ENCODE measurements around the gene TMEM242. TPM values are rescaled to one million over a fixed set of nuclear protein-coding genes. Genes with fewer than 3 reads are reported as not detected.

The TMEM242 gene
- total RNA-seq, 1 donor from 2014 or later, result 9.6 TPM

DNA sequence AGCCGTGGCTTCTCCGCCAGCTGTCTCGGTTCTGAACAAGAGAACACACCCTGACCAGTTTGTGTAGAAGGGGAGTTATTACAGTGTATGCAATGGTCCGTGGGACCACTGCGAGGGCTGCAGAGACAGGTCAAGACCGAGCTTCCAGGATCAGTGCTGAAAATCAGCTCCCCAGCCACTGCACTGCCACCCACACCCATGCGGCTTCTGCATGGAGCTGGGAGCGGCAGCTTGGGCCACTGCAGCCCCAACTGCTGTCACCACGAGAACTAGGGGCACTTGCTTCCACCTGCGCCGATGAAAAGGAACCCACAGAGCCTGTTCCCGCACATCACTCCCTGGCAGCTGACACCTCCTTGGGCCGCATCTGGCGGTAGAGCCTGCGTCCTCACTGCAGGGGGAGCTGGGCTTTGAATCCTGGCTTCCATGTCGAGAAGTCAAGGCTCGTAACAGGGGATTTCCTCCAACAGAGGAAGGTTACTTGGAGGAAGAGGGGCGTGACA, 56.2 kb downstream of the TMEM242 start:
- H3K4me3 ChIP-seq (ENCODE audit: low read depth, low read length), result no peak overlapping the region
- H3K27me3 ChIP-seq (ENCODE audit: control insufficient read depth, insufficient read depth, low read length), result no peaks in the 10 kb centered on the region
- no peaks in the 10 kb centered on the region for H3K36me3 ChIP-seq (ENCODE audit: control insufficient read depth, insufficient read depth, low read length)
- TF ChIP-seq, protein P1, sequence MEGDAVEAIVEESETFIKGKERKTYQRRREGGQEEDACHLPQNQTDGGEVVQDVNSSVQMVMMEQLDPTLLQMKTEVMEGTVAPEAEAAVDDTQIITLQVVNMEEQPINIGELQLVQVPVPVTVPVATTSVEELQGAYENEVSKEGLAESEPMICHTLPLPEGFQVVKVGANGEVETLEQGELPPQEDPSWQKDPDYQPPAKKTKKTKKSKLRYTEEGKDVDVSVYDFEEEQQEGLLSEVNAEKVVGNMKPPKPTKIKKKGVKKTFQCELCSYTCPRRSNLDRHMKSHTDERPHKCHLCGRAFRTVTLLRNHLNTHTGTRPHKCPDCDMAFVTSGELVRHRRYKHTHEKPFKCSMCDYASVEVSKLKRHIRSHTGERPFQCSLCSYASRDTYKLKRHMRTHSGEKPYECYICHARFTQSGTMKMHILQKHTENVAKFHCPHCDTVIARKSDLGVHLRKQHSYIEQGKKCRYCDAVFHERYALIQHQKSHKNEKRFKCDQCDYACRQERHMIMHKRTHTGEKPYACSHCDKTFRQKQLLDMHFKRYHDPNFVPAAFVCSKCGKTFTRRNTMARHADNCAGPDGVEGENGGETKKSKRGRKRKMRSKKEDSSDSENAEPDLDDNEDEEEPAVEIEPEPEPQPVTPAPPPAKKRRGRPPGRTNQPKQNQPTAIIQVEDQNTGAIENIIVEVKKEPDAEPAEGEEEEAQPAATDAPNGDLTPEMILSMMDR (IDR thresholded peaks at IDR 0.05; ENCODE audit: insufficient read depth, low read length, poor library complexity, severe bottlenecking), result no peak
- no peak for DNase-seq (ENCODE audit: low read depth)

- Histone ChIP-seq H3K4me3 (ENCODE audit: low read depth, low read length) (no peak overlapping the region), H3K36me3 (ENCODE audit: control insufficient read depth, insufficient read depth, low read length) (no peaks in the 10 kb centered on the region), H3K27me3 (ENCODE audit: control insufficient read depth, insufficient read depth, low read length) (no peaks in the 10 kb centered on the region)
- TF ChIP-seq, protein P1 (IDR thresholded peaks at IDR 0.05; ENCODE audit: insufficient read depth, low read length, poor library complexity, severe bottlenecking), result no peak
- DNase-seq (ENCODE audit: low read depth), result no peak
Observed at GRCh38 chr6:157266274-157267101, 56.8 kb downstream of the TMEM242 start.

DNA sequence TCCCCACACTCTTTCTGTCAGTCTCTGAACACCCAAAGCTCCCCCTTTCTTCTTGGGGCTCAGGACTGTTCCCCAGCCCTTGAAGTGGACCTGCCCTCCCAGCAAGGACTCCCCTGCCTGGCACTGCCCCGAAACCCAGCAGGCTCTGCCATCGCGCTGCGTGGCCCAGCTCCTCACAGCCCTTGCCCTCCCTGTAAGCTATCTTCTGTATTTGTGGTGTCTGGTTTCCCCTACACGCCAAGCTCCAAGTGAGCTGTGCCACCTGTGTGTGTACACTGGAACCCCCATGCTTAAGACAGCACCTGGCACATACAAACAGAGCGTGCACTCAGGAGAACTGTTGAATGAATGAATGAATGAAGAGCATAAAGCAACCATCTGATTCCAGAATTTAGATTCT, 57.7 kb downstream of the TMEM242 start:
- TF ChIP-seq, protein P1 (IDR thresholded peaks at IDR 0.05; ENCODE audit: insufficient read depth, low read length, poor library complexity, severe bottlenecking), result no peak
- no peaks in the 10 kb centered on the region for H3K27me3 ChIP-seq (ENCODE audit: control insufficient read depth, insufficient read depth, low read length)
- DNase-seq (ENCODE audit: low read depth), result no peak
- H3K36me3 ChIP-seq (ENCODE audit: control insufficient read depth, insufficient read depth, low read length), result no peaks in the 10 kb centered on the region
- no peak overlapping the region for H3K4me3 ChIP-seq (ENCODE audit: low read depth, low read length)

GRCh38 chr6:157265186-157265585, 58.1 kb downstream of the TMEM242 start:
- no peaks in the 10 kb centered on the region for H3K27me3 ChIP-seq (ENCODE audit: control insufficient read depth, insufficient read depth, low read length)
- TF ChIP-seq, protein P1 (IDR thresholded peaks at IDR 0.05; ENCODE audit: insufficient read depth, low read length, poor library complexity, severe bottlenecking), result no peak
- no peaks in the 10 kb centered on the region for H3K36me3 ChIP-seq (ENCODE audit: control insufficient read depth, insufficient read depth, low read length)
- DNase-seq (ENCODE audit: low read depth), result no peak
- no peak overlapping the region for H3K4me3 ChIP-seq (ENCODE audit: low read depth, low read length)

- no peak for DNase-seq (ENCODE audit: low read depth)
- no peak overlapping the region for H3K4me3 ChIP-seq (ENCODE audit: low read depth, low read length)
- TF ChIP-seq, protein P1 (IDR thresholded peaks at IDR 0.05; ENCODE audit: insufficient read depth, low read length, poor library complexity, severe bottlenecking), result no peak
- no peaks in the 10 kb centered on the region for H3K36me3 ChIP-seq (ENCODE audit: control insufficient read depth, insufficient read depth, low read length)
- H3K27me3 ChIP-seq (ENCODE audit: control insufficient read depth, insufficient read depth, low read length), result no peaks in the 10 kb centered on the region
Observed at GRCh38 chr6:157264701-157265100, 58.6 kb downstream of the TMEM242 start.
